Hematopoietic multipotent progenitor cell treated with erythropoietin and hydrocortisone succinate and interleukin-3 and kit ligand, for 4 days (in vitro differentiated cells): ENCODE data around the gene RGS16.
A peak's percentile ranks its signal among the peaks of the same experiment; 100 is the strongest.

ENCODE experiments used
- DNase-seq: peaks from one replicate; pipeline ENCODE4 v3.0.0-alpha.2; 2015

The RGS16 gene

DNA sequence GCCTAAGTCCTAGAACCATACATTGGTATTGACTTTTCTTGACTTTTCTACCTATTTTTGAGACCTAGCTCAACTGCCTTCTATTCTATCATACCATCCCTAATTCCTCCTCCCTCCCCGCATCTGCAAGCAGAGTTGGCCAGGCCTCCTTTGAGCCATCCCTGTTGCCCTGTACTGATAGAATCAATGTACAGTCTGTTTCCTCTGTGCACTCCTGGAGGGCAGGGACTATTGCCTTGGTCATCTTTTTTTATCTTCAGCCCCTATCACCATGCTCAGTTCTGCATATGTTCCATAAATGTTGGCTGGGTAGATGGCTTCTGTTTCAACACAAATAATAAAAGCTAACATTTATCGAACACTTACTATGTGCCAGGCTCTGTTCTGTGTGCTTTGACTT is 4.0 kb upstream of the RGS16 start:
- no peak for DNase-seq

- DNase-seq, result no peak
These were observed 3.4 kb upstream of the RGS16 start for GRCh38 chr1:182607566-182607965.

DNA sequence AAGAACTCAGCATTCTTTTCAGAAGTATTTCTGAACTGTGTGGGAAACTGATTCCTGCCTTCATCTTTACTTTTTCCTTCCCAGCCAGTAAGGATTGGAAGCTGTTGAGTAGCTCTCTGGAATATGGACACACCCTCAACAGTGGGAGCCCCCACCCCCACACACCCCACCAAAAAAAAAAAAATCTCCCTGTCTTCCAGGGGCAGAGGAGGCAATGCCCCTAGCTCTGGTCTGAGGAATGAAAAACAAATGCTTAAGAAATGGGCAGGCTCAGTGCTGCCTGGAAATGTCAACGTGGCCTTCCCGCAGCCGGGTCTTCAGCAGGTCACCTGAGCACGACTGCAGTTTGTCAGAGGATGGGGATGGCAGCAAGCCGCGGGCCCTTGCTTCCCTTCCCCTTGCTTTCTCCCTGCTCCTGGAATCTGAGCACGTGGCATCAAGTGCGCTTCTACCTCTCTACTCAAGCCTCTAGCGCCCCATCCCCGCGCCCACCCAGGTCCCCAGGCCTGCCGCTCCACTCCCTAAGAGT is 479 bp downstream of the RGS16 start:
- DNase-seq, result no peak

DNA sequence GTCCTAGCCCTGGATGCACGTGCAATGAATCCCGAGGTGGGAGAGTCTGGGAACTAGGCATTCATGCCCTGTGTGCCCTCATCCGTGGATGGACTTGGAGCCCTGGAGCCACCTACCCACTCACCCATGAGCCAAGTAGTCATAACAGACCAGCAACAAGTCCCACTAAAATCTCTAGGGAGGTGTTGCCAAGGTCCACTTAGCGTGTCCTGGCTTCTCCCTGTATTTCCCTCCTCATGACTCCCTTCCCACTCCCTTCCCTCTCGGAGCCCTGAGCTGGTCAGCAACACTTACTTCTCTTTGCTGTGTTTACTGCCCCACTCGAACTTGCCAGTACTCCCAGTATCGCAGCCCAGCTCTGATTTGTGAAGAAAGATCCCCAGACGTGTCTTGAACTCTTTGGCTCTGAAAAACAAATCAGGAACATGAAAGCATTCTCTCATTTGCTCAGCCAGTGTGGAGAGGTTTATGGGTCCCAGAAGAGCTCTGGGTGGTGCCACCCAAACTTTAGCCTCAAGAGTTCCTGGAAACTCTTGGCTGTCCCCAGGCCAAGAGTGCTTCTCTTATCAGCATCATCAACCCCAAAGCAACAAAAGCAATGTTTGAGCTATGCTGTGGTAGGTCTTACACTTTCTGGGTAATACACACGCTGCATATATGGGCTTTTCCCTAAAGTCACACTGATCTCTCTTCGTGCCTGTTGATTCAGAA is 1.1 kb downstream of the RGS16 start:
- peak; percentile 53 for DNase-seq

GRCh38 chr1:182601913-182602312 is 2.3 kb downstream of the RGS16 start:
- no peak for DNase-seq

GRCh38 chr1:182601416-182601786 is 2.8 kb downstream of the RGS16 start:
- DNase-seq, result peak; percentile 91

DNA sequence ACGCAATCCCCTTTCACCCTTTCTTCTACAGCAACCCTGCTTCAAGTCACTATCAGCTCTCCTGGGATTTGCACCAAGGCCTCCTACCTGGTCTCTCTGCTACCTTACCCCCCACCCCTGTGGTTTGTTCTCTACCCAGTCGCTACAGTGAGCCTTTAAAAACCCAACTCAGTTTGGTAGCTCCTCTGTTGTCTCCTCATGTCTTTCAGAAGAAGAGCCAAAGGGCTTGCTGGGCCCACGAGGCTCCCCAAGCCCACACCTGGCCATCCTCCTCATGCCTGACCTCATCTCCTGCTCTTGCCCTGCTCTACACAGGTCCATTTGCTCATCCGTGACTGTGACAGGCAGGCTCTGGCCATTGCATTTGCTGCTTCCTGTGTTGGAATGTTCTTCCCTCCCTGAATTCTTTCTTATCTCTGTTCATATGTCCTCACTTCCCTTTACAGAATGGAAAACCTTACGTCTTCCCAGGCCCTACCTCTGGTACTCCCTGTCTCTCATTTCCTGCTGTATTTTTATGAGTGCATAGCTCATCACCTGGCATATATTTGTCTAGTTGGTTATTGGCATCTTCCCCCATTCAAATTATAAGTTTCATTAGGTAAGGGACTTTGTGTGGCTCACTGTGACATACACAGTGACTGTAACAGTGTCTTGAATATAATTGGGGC is 3.3 kb downstream of the RGS16 start:
- DNase-seq, result no peak

- no peak for DNase-seq
These were observed 4.0 kb downstream of the RGS16 start for GRCh38 chr1:182600036-182600713.

DNA sequence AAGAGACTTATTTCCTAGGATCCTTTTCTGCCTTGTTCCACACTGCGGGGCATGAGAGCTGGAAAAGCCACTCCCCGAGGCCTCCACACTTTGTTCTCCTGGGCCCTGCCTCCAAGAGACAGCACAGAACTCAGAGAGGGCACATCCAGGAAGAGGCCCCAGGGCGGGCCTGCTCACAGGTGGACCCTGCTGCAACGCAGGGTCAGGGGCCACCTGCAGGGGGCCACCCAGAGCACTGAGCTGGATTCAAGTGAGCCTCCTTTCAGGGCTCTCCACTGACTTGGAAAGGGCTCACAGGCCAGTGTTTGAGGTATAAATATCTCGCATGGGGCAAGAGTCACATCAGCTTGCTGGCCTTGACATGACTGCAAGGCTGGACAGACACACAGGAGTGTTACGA is 4.8 kb downstream of the RGS16 start:
- peak; percentile 57 for DNase-seq

- DNase-seq, result no peak
These were observed 5.9 kb downstream of the RGS16 start for GRCh38 chr1:182598296-182598695.

GRCh38 chr1:182596934-182597333 is 7.3 kb downstream of the RGS16 start:
- no peak for DNase-seq

- peak; percentile 82 for DNase-seq
These were observed 8.4 kb downstream of the RGS16 start for GRCh38 chr1:182595641-182596240.

GRCh38 chr1:182589931-182590330 is 14.3 kb downstream of the RGS16 start:
- DNase-seq, result no peak

DNA sequence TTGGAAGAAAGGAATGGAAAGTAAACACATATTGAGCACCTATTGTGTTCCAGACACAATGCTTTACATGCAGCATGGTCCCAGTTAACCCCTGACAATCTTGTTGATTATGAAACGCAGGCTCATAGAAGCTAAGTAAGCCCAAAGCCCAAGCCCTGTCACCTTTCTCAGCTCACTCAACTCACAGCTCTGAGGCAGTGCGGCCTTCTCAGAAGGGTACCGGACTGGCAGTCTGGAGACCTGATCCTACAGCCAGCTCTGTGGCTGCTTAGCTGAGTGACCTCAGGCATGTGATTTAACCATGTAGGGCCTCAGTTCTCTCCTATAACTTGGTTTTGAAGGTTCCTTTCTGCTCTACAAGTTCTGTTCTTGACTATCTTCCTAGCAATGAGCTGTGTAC is 14.7 kb downstream of the RGS16 start:
- DNase-seq, result no peak

GRCh38 chr1:182588500-182589396 is 15.4 kb downstream of the RGS16 start, which contains the start of gene RNASEL:
Gene RNASEL, minus strand, starts transcription at chr1:182589256. Its CDS starts 2,450 bp downstream, at chr1:182586806.
- peak; percentile 80 for DNase-seq

GRCh38 chr1:182587666-182588499 is 16.3 kb downstream of the RGS16 start:
- no peak for DNase-seq

GRCh38 chr1:182587093-182587492 is 17.1 kb downstream of the RGS16 start:
- DNase-seq, result no peak

GRCh38 chr1:182586380-182586779 is 17.8 kb downstream of the RGS16 start:
- no peak for DNase-seq

- DNase-seq, result no peak
These were observed 19.4 kb downstream of the RGS16 start for GRCh38 chr1:182584746-182585145.

DNA sequence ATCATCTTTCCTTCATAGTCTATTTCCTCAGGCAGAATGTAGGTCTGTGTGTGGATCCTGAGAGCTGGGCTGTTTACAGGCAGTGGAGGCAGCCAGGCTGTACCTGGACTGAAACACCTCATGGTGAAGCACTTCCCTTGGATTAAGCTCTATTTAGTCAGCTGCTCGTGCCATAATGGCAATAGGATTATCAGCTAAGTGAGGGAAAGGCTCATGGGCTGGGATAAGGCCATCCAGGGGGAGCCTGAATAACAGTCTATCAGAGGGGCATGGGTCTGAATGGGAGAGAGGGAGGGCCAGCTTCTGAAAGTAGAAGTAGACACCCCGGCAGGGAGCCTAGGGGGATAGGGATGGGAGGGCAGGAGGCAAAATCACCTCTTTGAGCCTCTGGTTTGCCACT is 23.5 kb downstream of the RGS16 start:
- no peak for DNase-seq

DNA sequence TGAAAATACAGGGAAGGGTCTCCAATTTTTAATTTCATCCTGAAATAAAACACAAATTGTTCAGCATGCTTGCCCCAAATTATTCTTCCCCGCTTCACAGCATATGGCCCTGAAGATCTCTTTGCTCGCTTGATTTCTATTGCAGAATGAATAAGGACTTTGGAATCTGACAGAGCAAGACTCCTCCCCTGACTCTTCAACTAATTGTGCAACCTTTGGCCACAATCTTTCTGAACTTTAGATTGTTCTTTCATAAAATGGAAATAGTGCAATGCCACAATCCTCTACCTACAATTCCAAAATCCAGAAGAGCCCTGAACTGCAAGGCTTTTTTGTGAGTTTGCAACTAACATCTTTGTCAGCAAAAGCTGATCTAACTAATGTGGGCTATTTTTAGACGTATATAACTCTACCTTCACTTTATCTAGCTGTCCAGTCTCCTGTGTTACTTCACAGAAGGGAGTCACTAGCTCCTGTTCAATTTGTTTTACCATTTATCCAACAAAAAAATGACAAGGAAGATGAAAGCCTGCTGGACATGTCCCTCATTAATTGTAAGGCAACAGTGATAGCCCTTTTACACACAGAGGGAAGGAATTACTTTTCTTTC is 28.5 kb downstream of the RGS16 start:
- DNase-seq, result peak; percentile 14
